Uterus (tissue), 2 donors: ENCODE data around the gene RSAD1.

Experiments used
- POLR2A ChIP-seq, 2 donors: fragments of 450-650 bp; IDR thresholded peaks; one replicate each; pipeline ENCODE4 v1.6.1; 2016; ENCODE audit warnings: antibody characterized with exemption in 2 of 2, mild to moderate bottlenecking in 1 of 2, moderate library complexity in 1 of 2
- TF ChIP-seq, protein P1 (sequence below), 4 experiments: fragments of 200-600 bp in 2 of 4; fragments of 450-650 bp in 2 of 4; sonication (generic) in 2 of 4; IDR thresholded peaks; one replicate each; pipeline ENCODE4 v1.5.1; 2016 to 2019; ENCODE audit warnings: antibody characterized with exemption in 4 of 4, mild to moderate bottlenecking in 2 of 4, moderate library complexity in 1 of 4

DNA sequence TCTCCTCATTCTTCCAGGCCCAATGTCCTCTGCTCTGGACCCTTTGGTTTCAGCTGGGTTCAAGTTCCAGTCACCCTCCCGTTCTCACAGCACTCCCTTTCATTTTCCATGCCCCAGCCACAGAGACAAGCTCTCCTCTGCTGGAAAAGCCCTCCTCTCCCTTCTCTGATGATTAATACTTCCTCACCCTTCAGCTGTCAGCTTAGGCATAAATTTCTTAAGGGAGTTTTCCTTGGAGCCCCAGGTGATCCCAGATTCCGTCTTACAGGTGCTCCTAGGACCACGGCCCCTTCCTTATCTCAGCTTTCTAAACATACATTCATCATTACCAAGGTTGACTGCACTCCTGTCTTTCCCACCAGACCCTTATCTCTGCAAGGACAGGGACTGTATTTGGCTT is 20.4 kb upstream of the RSAD1 start:
- TF ChIP-seq, protein P1, sequence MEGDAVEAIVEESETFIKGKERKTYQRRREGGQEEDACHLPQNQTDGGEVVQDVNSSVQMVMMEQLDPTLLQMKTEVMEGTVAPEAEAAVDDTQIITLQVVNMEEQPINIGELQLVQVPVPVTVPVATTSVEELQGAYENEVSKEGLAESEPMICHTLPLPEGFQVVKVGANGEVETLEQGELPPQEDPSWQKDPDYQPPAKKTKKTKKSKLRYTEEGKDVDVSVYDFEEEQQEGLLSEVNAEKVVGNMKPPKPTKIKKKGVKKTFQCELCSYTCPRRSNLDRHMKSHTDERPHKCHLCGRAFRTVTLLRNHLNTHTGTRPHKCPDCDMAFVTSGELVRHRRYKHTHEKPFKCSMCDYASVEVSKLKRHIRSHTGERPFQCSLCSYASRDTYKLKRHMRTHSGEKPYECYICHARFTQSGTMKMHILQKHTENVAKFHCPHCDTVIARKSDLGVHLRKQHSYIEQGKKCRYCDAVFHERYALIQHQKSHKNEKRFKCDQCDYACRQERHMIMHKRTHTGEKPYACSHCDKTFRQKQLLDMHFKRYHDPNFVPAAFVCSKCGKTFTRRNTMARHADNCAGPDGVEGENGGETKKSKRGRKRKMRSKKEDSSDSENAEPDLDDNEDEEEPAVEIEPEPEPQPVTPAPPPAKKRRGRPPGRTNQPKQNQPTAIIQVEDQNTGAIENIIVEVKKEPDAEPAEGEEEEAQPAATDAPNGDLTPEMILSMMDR (IDR thresholded peaks at IDR 0.05) = no peak
- TF ChIP-seq POLR2A (IDR thresholded peaks at IDR 0.05) = no peak
